Measurements from ENCODE around the gene TSHR.
"Not testable (repeated sequence)": the region's sequence is repeated elsewhere in the genome, so short reads cannot be mapped to it uniquely, and the experiment has no call there.

- TF ChIP-seq EZH2phosphoT487 (IDR thresholded peaks at IDR 0.05; ENCODE audit: low read depth, severe bottlenecking, unreplicated experiment); CTCF (IDR thresholded peaks at IDR 0.05; ENCODE audit: poor library complexity): not testable (repeated sequence)
These were observed 2.2 kb upstream of the TSHR start for GRCh38 chr14:80953211-80953610.
